Activated CD8-positive, alpha-beta memory T cell treated with anti-CD3 and anti-CD28 coated beads for 4 hours (primary cell): ENCODE data around the gene VGLL4.
"Not testable (repeated sequence)": the region's sequence is repeated elsewhere in the genome, so short reads cannot be mapped to it uniquely, and the experiment has no call there.

Experiments
- DNase-seq, 2 donors: peaks; one replicate each; pipeline ENCODE4 v3.0.0-alpha.2; 2020; ENCODE audit warnings: low read depth in 2 of 2

Gene VGLL4

GRCh38 chr3:11584570-11584969 lies 59.1 kb downstream of the VGLL4 start:
- no peak for DNase-seq

GRCh38 chr3:11583638-11584046 lies 60.1 kb downstream of the VGLL4 start:
- no peak for DNase-seq

- DNase-seq = no peak
Observed at GRCh38 chr3:11583235-11583634, 60.5 kb downstream of the VGLL4 start.

GRCh38 chr3:11582191-11582968 lies 61.3 kb downstream of the VGLL4 start:
- no peak for DNase-seq

GRCh38 chr3:11581237-11582190 lies 62.2 kb downstream of the VGLL4 start:
- DNase-seq = no peak

GRCh38 chr3:11580645-11581044 lies 63.1 kb downstream of the VGLL4 start:
- DNase-seq = no peak

- no peak for DNase-seq
Observed at GRCh38 chr3:11578169-11578568, 65.5 kb downstream of the VGLL4 start.

- DNase-seq = no peak
Observed at GRCh38 chr3:11576453-11576852, 67.3 kb downstream of the VGLL4 start.

GRCh38 chr3:11575677-11576076 lies 68.0 kb downstream of the VGLL4 start:
- DNase-seq = no peak

GRCh38 chr3:11574981-11575669 lies 68.6 kb downstream of the VGLL4 start:
- DNase-seq = no peak

GRCh38 chr3:11572660-11573059 lies 71.1 kb downstream of the VGLL4 start:
- not testable (repeated sequence) for DNase-seq

- no peak for DNase-seq
Observed at GRCh38 chr3:11570789-11571495, 72.8 kb downstream of the VGLL4 start.

GRCh38 chr3:11570251-11570650 lies 73.5 kb downstream of the VGLL4 start:
- DNase-seq = no peak

- no peak for DNase-seq
Observed at GRCh38 chr3:11569156-11569741, 74.5 kb downstream of the VGLL4 start.

GRCh38 chr3:11568503-11569155 lies 75.1 kb downstream of the VGLL4 start:
- no peak for DNase-seq

GRCh38 chr3:11567516-11568467 lies 75.9 kb downstream of the VGLL4 start:
- no peak for DNase-seq

GRCh38 chr3:11566916-11567315 lies 76.8 kb downstream of the VGLL4 start:
- DNase-seq = no peak

- DNase-seq = no peak
Observed at GRCh38 chr3:11566478-11566877, 77.2 kb downstream of the VGLL4 start.

- no peak for DNase-seq
Observed at GRCh38 chr3:11565932-11566331, 77.8 kb downstream of the VGLL4 start.
